Measurements from ENCODE around the gene NKAIN4. TPM values are rescaled to one million over a fixed set of nuclear protein-coding genes. Genes with fewer than 3 reads are reported as not detected.

NKAIN4 gene
- total RNA-seq, 2 experiments from 2014 or later, result not detected

GRCh38 chr20:63277466-63278272, 23.4 kb upstream of the NKAIN4 start:
- BruUV-seq (replicated peaks), result no TSS peak
- Histone ChIP-seq H3K27ac (ENCODE audit: low read depth, low read length, poor library complexity, severe bottlenecking) (no peak overlapping the region), H3K36me3 (ENCODE audit: insufficient read depth, low read length) (peaks cover 49% of the 10 kb centered on the region; the same call in 1 of the 2 replicates), H3K9me2 (ENCODE audit: insufficient read depth, low read length) (no peaks in the 10 kb centered on the region), H2AFZ (ENCODE audit: low read length) (no peak overlapping the region), H3K4me3 (ENCODE audit: low read depth, low read length, poor library complexity, severe bottlenecking) (no peak overlapping the region), H4K20me1 (ENCODE audit: insufficient read depth, low read length) (peaks cover 10% of the 10 kb centered on the region; the same call in 1 of the 2 replicates), H3K4me2 (ENCODE audit: low read length) (no peak overlapping the region), H3K9me3 (ENCODE audit: low read length) (no peaks in the 10 kb centered on the region), H3K79me2 (ENCODE audit: insufficient read depth, low read depth, low read length) (peaks cover 24% of the 10 kb centered on the region), H3K4me1 (ENCODE audit: insufficient read depth, low read length, poor library complexity, severe bottlenecking) (peaks cover 12% of the 10 kb centered on the region)
- intact Hi-C loops (cut with micrococcal nuclease; ENCODE audit: unreplicated experiment), result no loop called here
- CTCF ChIA-PET (ENCODE audit: unreplicated experiment), result no interaction called here
- TF ChIP-seq EZH2phosphoT487 (IDR thresholded peaks at IDR 0.05; ENCODE audit: borderline replicate concordance, low read depth, low read length), result no peak
- TF ChIP-seq CTCF (conservative IDR thresholded peaks at IDR 0.05; ENCODE audit: low read length), result no peak
- POLR2A ChIA-PET, result no interaction called here
- DNase-seq (ENCODE audit: low spot score), result no peak

- Histone ChIP-seq H2AFZ (ENCODE audit: low read length) (no peak overlapping the region), H3K36me3 (ENCODE audit: insufficient read depth, low read length) (peaks cover 47% of the 10 kb centered on the region; the same call in 1 of the 2 replicates), H3K4me2 (ENCODE audit: low read length) (no peak overlapping the region), H3K4me3 (ENCODE audit: low read depth, low read length, poor library complexity, severe bottlenecking) (no peak overlapping the region), H3K9me2 (ENCODE audit: insufficient read depth, low read length) (no peaks in the 10 kb centered on the region), H3K4me1 (ENCODE audit: insufficient read depth, low read length, poor library complexity, severe bottlenecking) (peaks cover 14% of the 10 kb centered on the region), H3K27ac (ENCODE audit: low read depth, low read length, poor library complexity, severe bottlenecking) (no peak overlapping the region), H3K9me3 (ENCODE audit: low read length) (no peaks in the 10 kb centered on the region), H3K79me2 (ENCODE audit: insufficient read depth, low read depth, low read length) (peaks cover 24% of the 10 kb centered on the region), H4K20me1 (ENCODE audit: insufficient read depth, low read length) (peaks cover 10% of the 10 kb centered on the region; the same call in 1 of the 2 replicates)
- POLR2A ChIA-PET, result no interaction called here
- CTCF ChIA-PET (ENCODE audit: unreplicated experiment), result no interaction called here
- no peak for DNase-seq (ENCODE audit: low spot score)
- intact Hi-C loops (cut with micrococcal nuclease; ENCODE audit: unreplicated experiment), result no loop called here
- no TSS peak for BruUV-seq (replicated peaks)
- TF ChIP-seq EZH2phosphoT487 (IDR thresholded peaks at IDR 0.05; ENCODE audit: borderline replicate concordance, low read depth, low read length) (no peak), CTCF (conservative IDR thresholded peaks at IDR 0.05; ENCODE audit: low read length) (no peak)
Measured at GRCh38 chr20:63276956-63277355, 22.7 kb upstream of the NKAIN4 start.

- no peaks in the 10 kb centered on the region for H3K9me3 ChIP-seq (ENCODE audit: low read length)
- BruUV-seq (replicated peaks), result no TSS peak
- no peaks in the 10 kb centered on the region for H3K9me2 ChIP-seq (ENCODE audit: insufficient read depth, low read length)
- H3K4me3 ChIP-seq (ENCODE audit: low read depth, low read length, poor library complexity, severe bottlenecking), result no peak overlapping the region
- H3K36me3 ChIP-seq (ENCODE audit: insufficient read depth, low read length), result peaks cover 47% of the 10 kb centered on the region; the same call in 1 of the 2 replicates
- peaks cover 24% of the 10 kb centered on the region for H3K79me2 ChIP-seq (ENCODE audit: insufficient read depth, low read depth, low read length)
- no peak overlapping the region for H3K27ac ChIP-seq (ENCODE audit: low read depth, low read length, poor library complexity, severe bottlenecking)
- no peak overlapping the region for H3K4me2 ChIP-seq (ENCODE audit: low read length)
- POLR2A ChIA-PET, result no interaction called here
- TF ChIP-seq EZH2phosphoT487 (IDR thresholded peaks at IDR 0.05; ENCODE audit: borderline replicate concordance, low read depth, low read length) (no peak), CTCF (conservative IDR thresholded peaks at IDR 0.05; ENCODE audit: low read length) (no peak)
- CTCF ChIA-PET (ENCODE audit: unreplicated experiment), result no interaction called here
- intact Hi-C loops (cut with micrococcal nuclease; ENCODE audit: unreplicated experiment), result no loop called here
- DNase-seq (ENCODE audit: low spot score), result no peak
- peaks cover 17% of the 10 kb centered on the region for H3K4me1 ChIP-seq (ENCODE audit: insufficient read depth, low read length, poor library complexity, severe bottlenecking)
- peaks cover 10% of the 10 kb centered on the region; the same call in 1 of the 2 replicates for H4K20me1 ChIP-seq (ENCODE audit: insufficient read depth, low read length)
- H2AFZ ChIP-seq (ENCODE audit: low read length), result no peak overlapping the region
Measured at GRCh38 chr20:63275825-63276224, 21.6 kb upstream of the NKAIN4 start.

Measured in OCI-LY7 (cell line).